Brain pericyte (primary cell): ENCODE measurements around the gene GPHB5.
"Not testable (repeated sequence)": the region's sequence is repeated elsewhere in the genome, so short reads cannot be mapped to it uniquely, and the experiment has no call there.

Experiments used
- DNase-seq: peaks from one replicate; pipeline ENCODE4 v3.0.0-alpha.2; 2012; ENCODE audit warnings: low read depth, low spot score

GPHB5 gene, protein sequence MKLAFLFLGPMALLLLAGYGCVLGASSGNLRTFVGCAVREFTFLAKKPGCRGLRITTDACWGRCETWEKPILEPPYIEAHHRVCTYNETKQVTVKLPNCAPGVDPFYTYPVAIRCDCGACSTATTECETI

DNA sequence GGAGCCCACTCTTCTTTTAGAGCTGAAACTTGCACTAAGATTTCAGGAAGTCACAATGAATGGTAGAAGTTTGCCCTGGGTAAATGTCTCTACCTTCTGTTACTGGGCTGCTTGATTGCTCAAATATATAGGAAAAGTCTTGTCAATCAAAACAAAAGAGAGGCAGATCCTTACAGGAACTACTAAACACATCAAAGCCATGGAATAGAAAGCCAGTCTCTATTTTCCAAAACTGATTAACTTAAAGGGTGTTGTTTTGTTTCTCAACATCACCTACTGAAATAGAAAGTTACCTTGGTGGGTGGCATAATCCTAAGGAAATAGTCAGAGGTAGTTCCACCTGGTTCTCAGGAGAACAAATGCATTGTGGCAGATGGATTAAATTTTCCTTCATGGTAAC is at the start of gene GPHB5:
GPHB5 (minus strand) TSS at position 101 of the 400 bp plus-strand sequence. CDS start 1,086 bp downstream, outside the sequence.
- no peak for DNase-seq

DNA sequence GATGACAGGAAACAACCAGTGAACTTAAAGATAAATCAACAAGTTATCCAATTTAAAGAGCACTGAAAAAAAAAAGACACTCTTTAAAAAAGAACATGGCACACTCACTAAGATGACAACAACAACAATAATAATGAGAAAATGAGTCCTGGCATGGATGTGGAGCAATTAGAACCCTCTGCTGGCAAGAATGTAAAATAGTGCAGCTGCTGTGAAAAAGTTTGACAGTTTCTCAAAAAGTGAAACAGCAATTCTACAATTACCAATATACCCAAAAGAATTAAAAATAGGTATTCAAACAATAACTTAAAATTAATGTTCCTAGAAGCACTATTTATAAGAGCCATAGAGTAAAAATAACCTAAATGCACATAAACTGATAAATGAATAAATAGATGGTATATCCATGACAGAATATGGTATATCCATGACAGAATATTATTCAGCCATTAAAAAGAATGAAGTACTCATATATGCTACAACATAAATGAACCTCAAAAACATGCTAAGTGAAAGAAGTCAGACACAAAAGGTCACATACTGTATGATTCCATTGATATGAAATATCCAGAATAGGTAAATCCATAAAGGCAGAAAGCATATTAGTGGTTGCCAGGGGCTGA is 49.1 kb upstream of the GPHB5 start:
- no peak for DNase-seq

DNA sequence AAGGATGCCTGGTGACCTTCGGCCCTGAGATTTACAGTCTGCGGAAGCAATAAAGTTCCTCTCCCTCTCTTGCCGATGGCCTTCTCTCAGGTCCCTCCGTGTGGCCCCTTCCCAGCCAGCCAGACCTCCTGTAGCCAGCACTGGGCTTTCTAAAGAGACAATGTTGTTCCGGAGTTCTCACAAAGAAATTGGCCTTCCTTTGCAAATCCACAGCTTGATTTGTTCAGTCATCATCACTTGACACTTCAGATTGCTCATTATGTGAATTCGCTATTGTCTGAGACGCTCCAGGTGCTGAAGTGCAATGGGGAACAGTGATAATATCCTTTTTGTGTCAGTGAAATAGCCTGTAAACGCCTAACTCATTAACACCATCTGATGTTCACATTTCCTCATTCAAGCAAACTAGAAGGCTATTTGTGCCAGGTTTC is 43.7 kb upstream of the GPHB5 start:
- DNase-seq: no peak

DNA sequence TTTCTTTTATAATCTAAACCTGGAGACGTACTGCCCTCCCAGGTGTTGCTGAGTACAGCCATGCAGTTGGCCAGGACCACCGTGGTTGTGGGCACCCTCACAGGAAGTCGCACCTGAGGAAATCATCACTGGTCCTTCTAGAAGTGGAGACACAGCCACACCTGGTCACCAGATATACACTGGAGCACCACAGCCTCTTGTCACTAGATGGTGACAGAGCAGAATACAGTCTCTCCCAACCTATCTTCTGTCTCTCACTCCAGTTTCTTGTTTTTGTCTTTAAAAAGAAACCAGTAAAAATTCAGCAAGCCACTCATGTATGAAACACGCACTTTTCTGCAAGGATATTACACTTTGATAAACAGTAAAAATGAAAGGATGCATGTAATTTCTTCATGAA is 43.1 kb upstream of the GPHB5 start:
- DNase-seq: no peak

DNA sequence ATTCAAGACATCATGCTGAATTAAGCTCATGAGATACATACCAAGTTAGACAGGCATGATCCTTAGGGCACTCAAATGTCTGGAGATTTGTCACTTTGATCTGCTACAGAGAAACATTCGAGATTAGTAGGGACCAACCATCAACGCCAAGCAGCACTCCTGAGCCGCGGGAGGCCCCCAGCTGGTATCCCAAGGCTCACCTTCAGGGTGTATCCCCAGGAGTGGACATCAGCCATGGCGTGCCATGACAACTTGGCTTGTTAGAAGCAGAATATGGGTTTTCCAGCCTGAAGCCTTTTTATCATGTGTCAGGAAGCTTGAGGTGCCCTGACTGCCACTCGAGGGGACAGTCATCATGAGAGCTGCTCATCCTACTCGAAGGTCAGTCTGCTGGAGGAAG is 39.1 kb upstream of the GPHB5 start:
- no peak for DNase-seq

DNA sequence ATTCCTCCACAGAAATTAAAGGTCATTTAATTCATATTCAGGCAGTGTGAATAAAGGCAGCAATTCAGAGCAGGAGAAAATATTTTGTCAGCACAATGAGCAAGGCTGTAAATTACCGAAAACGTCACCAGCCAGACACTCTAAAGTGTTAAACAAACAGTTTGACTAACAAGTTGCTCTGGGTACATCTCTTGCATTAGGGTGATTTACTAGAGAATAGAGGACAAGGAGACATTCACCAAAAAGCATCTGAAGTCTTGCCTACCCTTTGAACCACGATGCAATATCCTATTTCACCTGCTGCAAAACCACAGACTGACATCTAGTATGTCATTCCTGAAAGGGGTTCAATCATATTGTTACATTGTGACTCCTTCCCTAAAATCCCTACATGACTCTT is 27.1 kb upstream of the GPHB5 start:
- no peak for DNase-seq

DNA sequence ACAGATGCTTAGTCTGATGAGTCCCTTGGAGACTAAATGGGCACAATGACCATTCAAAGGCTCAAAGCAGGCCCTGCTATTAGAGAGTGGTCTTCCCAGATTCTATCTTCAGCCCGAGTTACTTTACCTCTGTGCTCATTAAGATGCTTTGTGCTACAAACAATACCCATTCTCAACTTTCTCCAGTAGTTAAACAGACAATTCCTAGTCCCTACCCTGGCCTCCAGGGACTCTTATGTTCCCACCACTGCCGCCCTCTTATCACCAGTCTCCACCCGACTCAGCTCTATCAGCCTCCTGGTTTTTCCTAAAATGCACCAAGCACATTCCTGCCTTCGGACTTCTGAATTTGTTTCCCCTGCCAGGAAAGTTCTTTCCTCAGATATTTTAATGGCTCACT is 25.6 kb upstream of the GPHB5 start:
- no peak for DNase-seq

DNA sequence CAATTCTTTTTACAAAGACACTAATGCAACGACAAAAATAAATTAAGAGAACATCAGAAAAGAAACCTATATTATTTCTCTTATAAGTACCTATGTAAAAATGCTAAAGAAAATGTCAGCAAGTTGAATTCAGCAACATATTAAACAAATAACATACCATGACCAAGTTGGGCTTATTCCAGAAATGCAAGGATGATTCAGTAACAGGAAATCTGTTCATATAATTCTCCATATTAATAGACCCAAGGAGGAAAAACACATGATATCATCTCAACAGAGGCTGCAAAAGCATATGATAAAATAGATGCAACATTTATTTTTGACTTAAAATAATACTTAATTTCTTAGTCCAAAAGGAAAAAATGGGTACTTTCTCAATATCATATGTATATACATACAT is 25.1 kb upstream of the GPHB5 start:
- DNase-seq: no peak

DNA sequence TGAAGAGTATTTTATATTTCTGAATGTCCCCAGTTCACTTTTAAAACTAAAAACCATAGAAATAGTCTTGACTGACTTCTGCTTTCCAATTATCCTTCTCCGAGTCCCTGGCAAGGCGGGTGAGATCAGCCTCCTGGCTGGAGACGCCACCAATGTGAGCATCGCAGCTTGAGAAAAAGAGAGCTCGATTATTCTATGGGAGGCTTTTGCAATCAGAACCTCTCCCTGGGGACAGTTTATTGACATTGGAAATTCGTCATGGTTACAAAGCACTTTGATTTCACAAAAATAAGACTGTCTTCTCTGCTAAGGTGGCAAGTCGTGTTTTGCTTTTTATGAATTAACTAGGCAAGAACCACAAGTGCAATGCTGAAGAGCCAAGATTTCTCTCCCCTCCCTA is 23.6 kb upstream of the GPHB5 start:
- no peak for DNase-seq

DNA sequence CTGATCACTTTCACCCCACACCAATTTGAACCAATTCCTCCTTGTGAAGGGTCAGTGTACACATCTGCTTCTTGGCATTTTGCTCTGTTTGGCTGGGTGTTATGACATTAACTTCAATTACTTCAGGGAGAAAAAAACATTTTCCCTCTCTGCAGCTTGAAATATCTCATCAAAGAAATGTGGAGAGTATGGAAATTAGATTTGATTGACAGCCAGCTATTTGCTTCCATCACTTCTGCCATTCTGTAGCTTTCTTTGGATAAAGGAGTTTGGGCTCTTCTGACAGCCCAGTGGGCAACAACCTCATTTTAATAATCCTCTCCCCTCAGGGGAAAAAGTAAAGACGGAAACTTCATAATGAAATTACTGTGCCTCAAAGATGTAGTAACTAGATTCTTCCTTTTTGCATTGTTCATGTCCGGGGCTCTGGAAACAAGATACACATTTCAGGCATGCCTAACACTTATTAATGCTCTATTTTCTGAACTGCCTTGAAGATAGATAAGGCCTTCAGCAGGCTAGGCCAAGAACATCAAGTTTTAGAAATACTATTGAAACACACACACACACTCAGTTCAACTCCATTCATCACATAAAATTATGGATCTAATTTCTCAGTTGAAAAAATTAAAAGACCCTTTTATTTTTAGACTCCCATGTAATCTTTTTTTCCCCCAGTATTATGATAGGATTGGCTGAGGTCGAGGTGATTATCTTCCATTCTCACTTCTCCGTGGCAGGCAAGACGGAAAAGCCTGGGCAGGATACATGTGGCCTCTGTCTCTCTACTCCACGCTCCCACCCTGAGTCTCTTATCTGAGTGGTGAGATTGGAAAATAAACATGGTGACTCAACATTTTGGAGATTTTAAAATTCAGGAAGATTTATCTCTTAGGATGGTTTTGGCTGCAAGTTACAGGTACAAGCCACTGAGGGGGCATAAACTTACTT is 10.3 kb upstream of the GPHB5 start:
- no peak for DNase-seq

DNA sequence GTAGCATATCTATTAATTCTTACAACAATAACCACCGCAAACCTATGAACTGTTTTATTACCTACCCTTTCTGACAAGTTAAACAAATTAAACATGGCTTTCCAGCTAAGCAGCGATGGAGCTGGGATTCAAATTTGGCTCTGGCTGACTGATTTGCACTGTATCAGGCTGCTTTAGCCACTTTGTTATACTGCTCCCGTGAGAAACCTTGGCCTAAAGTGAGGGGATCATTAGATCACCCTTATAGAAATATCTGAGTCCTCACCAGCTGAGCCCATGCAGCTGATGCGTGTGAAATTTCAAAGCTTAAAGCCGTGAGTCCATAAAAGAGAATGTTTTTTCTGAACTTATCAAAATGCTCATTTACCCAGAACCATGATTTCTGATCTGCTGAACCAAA is 8.1 kb upstream of the GPHB5 start:
- DNase-seq: no peak

DNA sequence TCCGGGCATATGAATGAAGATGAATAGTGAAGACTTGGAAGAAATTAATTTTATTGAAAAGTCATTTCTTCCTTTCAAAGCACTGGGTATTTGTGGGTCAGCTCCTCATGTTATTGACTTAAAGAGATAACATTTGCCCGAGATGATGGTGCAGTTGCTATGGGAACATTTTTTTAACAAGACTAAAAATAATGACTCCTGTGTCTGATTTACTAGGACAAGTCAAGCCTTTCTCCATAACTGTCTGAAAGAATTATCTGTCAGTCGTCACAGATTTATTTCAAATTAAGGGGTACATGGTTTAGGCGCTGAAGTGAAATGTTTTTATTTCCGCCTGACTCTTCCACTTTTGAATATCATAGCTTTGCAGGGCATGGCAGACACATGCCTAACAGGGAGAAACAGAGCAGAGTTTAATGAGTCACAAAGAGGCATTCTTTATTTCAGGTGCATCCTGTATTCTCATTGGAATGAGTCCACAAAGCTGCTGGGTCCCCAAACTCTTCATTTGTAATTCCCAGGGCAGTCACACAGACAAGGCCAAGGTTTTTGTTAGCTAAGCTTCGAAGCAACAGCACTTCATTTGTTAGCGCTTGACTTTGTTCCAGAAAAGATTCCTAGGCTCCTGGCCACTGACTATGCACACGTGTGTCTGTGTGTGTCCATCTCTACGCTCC is 4.3 kb upstream of the GPHB5 start:
- no peak for DNase-seq

DNA sequence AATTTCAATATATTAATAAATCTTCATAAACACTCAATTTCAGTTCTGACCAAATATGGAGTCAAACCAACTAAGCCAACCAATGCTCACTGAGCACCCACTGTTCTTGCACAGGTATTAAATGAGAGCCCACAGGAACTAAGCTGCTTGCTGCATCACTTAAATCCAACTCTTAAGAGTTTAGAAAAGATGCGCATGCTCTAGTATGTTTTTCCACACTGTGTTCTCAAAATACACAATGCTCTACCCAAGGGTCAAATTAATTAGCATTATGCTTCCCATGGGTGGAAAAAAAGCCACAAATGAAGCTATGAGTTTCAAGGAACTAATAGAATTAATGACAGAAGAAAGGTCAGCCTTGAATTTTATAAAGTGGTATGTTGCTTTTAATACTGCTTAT is 3.7 kb upstream of the GPHB5 start:
- no peak for DNase-seq

DNA sequence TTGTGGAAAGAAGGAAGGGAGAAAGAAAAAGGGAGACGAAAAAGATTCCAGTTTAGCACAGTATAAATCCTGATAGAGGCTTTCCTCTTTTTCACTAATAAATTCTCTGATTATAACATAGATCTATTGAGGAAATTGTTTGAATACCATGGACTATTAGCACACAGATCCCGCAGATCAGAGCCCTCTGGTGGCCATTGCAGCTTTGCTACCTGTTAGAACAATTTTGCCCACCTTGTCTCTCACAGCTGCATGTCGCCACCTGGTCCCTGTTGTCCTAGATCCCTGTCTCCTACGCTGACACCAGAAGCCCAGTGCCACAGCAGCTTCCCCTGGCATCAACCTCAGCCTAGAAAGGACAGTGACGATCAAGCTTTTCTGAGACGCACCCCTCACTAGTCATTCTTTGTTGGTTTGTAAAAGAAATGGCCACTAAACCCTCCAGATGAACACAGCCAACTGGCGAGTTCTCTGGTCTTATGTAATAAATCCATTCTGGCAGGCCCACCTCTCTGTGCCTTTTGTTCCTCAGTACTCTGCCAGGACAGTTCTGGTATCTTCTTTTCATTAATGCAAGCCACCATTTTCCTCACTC is 9.9 kb downstream of the GPHB5 start:
- DNase-seq: no peak

DNA sequence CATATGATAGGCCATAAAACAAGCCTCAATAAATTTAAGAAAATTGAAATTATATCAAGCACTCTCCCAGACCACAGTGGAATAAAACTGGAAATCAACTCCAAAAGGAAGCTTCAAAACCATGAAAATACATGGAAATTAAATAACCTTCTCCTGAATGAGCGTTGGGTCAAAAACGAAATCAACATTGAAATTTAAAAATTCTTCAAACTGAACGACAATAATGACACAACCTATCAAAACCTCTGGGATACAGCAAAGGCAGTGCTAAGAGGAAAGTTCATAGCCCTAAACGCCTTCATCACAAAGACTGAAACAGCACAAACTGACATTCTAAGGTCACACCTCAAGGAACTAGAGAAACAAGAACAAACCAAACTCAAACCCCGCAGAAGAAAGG is 14.3 kb downstream of the GPHB5 start:
- not testable (repeated sequence) for DNase-seq

DNA sequence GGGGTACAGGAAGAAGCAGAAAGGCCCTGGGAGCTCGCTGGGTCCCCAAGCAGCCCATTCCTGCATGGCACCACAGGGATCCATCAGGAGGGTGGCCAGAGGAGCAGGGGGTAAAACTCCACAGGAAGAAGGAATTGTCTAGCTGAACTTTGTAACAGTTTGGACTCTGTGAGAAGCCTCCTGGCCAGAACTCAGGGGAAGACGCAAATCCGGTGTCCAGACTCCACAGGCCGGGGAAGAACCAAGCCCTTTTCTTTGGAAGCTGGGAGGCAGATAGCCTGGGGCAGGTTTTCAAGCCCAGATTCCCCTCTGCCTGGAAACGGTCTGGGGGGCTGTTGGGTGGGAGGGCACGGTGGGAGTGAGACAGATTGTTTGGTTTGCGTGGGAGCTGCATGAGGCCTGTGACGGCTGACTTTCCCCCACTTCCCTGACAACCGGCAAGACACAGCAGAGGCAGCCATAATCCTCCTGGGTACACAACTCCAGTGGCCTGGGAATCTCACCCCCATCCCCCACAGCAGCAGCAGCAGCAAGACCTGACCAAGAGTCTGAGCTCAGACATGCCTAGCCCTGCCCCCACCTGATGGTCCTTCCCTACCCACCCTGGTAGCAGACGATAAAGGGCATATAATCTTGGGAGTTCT is 16.7 kb downstream of the GPHB5 start:
- no peak for DNase-seq

DNA sequence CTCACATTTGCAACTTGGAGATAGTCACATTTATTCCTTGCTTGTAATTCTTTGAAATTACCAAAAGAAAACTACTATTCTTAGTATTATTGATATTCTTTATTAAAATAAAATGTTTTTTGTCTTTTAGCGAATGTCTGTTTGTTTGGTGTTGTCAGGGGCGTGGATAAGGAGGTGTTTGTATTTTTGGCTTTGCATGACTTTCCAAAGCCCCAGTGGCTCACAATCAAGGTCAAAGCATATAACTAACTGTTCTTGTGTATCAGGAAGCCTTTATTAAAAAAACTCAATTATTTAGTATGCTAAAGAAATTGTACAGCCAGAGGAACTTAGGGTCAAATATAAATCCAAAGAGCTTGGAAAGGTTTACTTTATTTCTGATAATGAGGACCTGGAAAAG is 17.9 kb downstream of the GPHB5 start:
- DNase-seq: no peak

DNA sequence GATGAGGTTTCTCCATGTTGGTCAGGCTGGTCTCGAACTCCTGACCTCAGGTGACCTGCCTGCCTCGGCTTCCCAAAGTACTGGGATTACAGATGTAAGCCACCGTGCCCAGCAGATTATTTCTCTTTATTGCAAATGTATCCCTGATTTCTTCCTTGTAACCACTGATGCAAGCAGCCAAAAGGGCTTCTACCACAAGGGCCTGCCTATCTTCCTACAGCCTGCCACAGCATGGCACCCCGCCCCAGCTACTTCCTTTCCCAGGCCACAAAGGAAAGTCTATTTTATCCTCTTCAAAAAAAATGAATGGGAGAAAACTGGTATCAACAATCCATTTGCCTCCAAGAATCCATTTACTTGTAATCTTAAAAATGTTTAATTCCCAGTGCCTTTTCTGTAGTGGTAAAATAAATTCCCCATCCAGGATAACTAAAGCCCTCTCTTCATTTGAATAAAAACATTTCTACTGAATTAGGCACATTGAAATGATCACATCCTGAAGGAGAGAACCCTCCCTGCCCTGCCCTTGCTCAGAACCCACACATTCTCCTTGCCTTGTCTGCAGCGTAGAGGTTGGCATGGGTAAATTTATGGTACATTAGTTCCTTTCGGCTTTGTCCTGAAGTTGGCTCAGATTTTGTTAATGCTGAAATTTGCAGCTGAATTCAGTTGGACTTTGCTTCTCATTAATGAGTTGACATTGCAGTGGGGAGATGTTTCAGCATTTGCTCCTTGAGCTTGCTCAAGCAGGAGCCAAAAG is 19.2 kb downstream of the GPHB5 start:
- DNase-seq: no peak

DNA sequence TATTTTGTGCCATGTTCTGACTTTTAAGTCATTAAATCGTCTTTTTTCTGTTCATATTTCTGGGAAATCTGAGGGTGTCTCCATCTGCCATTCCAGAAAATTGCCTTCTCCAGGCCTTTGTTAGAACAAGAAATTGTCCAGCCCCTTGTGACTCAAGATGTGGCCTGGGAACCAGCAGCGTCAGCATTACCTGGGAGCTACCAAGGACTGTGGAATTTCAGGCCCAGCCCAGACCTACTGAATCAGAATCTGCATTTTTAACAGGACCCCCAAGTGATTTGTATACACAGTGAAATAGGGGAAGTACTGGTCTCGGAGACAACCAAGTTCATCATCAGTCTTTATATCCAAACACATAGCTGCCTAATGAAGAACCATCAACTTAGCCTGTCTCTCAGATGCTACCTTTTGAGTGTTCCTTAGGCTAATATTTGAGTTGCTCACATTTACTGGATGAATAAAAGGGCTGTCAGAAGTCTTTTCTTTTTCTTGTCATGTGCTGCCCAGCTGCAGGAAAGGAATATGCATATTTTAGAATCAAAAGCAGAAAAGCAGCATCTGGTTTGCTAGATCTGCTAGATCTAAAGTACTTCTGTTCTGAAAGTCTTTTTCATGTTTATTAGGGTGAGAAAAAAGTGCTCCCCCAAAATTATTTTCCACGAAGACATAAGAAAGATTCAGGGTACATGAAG is 21.2 kb downstream of the GPHB5 start:
- DNase-seq: no peak

DNA sequence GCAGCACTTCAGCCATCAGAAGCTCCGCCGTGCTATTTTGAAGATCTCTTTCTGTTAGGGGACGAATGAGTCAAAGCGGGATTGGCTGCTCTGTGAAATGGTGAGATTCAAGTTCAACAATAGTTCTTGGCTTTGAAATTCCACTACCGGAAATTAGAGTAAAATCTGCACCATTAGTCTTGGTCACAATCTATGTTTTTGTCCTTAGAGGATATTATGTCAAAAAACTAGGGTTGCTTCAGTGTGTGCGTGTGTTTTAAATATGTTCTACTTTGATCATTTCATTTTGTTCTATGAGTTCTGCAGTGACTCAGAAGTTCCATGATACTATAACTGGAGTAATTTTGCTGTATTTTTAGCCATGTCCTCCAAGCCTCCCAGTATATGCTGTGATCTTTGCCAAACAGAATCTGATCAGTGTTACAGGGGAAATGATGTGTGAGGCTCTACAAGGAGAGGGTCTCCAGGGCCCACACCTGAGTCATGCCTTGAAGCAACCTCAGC is 22.6 kb downstream of the GPHB5 start:
- DNase-seq: no peak
